ENCODE data around the gene RASA3.

RASA3 gene

DNA sequence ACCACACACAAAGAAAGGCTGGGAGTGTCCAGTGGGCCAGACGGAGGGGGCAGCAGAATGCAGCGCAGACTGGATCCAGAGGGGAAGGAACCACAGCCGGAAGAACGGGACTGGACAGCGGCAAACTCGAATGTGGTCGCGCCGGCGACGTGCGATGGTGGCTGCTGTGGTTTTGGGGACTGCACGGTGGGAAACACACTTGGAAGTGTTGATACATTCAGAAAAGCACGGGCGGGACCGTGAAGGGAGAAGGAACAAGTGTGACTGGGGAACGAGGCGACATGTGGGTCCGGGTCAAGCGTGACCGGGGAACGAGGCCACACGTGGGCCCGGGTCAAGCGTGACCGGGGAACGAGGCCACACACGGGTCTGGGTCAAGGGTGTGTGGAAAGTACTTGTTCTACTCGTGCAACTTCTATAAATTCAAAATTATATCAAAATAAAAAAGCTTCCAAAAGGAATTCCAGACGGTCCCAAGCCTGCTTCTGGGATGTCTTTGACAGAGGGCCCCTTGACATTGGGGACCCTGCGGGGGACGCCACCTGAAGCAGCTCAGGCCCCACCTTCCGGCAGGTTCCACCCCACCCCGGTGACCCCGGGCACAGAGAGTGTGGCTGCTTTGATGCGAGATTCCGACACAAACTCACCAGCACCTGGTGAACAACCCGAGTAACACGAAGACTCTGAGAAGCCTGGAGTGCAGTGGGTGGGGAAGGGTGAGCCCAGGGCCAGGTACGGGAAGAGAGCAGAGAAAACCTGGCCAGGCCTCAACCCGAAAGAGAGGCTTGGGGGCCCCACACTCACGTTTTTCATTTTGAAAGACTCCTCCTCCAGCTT is 133.4 kb downstream of the RASA3 start:
- TF ChIP-seq, protein P1, sequence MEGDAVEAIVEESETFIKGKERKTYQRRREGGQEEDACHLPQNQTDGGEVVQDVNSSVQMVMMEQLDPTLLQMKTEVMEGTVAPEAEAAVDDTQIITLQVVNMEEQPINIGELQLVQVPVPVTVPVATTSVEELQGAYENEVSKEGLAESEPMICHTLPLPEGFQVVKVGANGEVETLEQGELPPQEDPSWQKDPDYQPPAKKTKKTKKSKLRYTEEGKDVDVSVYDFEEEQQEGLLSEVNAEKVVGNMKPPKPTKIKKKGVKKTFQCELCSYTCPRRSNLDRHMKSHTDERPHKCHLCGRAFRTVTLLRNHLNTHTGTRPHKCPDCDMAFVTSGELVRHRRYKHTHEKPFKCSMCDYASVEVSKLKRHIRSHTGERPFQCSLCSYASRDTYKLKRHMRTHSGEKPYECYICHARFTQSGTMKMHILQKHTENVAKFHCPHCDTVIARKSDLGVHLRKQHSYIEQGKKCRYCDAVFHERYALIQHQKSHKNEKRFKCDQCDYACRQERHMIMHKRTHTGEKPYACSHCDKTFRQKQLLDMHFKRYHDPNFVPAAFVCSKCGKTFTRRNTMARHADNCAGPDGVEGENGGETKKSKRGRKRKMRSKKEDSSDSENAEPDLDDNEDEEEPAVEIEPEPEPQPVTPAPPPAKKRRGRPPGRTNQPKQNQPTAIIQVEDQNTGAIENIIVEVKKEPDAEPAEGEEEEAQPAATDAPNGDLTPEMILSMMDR (conservative IDR thresholded peaks at IDR 0.05; ENCODE audit: low read depth, low read length), result no peak
- H3K4me3 ChIP-seq (ENCODE audit: low read depth, low read length), result no peak overlapping the region
- DNase-seq (ENCODE audit: low read depth), result no peak

DNA sequence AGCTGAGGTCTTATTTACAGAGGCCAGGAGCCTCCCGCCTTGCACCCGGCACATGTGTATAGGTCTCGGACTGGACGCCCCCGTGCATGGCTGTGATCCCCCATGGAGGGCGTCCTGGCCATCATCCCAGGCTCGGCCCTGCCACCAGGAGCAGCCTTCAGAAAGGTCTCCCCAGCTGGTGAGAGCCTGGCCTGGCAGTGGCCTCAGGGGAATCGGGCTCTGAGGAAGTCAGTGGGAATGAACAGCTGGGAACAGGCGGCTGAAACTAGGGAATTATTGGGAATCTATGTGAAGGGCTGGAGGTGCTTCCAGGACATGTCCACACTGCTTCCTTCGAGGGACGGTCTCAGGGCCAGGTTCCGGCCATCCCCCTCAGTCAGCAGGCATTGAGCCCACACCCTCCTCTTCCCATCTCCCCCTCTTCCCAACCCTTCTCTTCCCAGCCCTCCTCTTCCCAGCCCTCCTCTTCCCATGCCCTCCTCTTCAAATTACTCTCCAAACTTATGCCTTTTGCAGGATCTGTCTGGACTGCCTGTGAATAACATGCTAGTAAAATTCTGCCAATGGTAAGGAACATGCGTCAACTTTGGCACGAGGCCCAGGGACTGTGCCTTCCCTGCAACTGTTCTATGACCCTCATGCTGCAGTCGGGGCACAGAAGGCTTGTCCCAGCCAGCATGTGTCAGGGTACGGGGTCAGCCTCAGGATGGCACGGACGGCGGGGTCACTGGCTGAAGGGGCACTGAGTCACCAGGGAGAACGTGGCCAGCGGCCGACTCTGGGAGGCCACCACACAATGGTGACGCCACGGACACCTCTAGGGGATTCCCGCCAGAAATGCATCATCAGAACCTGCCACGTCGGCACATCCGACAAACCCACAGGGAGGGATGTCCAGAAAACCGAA is 134.3 kb downstream of the RASA3 start:
- peak; percentile 61 for DNase-seq (ENCODE audit: low read depth)
- TF ChIP-seq, protein P1 (conservative IDR thresholded peaks at IDR 0.05; ENCODE audit: low read depth, low read length), result no peak
- H3K4me3 ChIP-seq (ENCODE audit: low read depth, low read length), result no peak overlapping the region

DNA sequence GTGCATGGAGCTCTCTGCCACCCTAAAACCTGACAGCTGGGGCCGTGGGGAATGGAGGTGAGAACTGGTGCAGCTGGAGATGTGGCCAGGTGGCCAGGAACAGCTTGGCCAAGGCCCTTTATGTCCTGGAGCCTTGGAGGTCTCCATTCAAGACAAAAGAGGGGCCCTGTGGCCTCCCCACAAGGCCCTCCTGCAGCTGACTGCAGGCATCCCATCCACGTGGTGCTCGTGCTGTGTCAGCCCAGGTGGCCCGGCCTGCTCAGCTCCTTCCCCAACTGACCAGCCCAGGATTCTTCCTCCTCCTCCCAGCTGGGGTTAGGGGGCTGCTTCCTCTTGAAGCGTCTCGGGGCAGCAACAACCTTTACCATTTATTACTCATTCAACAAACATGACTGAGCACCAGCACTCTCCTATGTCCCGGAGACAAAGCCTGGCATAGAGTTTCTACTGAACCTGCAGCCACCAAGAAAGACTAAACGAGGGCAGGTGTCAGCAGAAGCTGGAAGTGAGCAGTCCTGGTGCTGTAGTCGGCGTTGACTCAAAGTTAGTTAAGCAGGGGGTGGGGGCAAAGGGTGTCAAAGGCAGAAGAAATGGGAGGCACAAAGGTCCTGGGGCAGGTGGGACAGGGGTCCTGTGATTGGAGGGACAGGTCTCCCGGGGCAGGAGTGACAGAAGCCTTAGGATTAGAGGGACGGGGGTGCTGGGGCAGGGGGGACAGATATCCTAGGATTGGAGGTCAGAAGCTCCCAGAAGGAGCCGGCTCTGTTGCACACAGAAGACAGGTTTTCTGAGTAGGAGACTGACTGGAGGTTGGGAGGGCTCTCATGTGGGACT is 135.3 kb downstream of the RASA3 start:
- DNase-seq (ENCODE audit: low read depth), result no peak
- TF ChIP-seq, protein P1 (conservative IDR thresholded peaks at IDR 0.05; ENCODE audit: low read depth, low read length), result no peak
- H3K4me3 ChIP-seq (ENCODE audit: low read depth, low read length), result no peak overlapping the region

DNA sequence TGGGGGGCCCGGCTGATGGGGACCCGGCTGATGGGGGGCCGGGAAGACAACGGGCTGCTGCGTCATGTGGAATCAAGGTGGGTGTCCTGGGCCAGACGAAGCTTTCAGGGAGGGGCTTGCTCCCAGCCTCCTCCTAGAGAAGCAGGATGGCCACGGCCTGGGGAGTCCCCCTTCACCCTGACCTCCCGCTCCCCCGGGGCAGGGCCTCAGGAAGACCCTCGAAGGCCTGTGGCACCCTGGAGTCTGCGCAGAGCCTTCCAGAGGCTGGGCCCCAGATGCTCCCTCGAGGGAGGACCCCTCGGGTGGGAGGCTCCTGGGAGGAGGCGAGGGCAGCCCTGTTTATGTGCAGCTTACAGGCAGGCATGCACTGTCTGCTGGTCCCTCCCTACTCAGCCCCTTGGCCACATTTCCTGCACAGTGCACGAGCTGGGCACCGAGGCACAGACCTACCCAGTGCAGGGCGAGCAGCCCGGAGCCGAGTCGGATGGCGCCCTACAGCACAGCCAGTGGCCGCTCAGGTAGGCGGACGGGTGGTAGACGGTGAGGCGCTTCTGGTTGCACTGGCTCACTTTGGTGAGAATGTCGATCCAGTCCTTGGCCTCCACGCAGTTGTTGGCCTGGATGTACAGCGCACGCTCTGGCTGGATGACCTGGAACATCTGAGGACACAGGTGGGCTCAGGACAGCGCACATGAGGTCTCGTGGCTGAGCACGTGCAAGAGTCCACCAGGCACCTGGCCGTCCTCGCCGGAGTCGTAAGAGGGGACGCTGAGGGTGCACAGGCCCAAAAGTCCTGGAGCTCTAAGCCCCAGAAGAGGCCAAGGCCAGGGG is 136.1 kb downstream of the RASA3 start:
- H3K4me3 ChIP-seq (ENCODE audit: low read depth, low read length), result no peak overlapping the region
- DNase-seq (ENCODE audit: low read depth), result no peak

DNA sequence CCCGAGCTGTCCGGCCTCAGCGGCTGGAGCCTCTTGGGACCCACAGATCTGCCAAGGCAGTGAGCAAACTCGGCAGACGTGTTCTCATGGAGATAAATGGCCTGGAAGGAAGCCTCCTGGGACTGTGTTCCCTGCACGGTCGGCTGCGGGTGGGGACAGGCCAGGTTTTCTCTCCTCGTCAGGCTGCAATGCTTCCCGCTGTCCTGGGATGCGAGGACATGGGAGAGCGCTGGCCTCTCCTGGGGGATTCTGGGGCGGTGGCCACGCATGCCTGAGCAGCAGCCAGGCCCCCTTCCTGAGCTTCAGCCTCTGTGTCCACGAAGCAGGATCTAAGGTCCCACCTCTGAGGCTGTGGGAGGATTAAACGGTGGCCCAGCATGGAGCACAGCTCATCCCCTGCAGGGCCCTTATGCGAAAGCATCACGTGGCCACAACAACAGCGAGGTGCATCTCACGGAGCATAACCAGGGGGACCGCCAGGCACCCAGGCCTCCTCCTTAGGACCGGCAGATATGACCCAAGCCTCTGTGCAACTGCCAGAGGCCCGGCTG is 137.3 kb downstream of the RASA3 start:
- TF ChIP-seq, protein P1 (conservative IDR thresholded peaks at IDR 0.05; ENCODE audit: low read depth, low read length), result no peak
- H3K4me3 ChIP-seq (ENCODE audit: low read depth, low read length), result no peak overlapping the region
- no peak for DNase-seq (ENCODE audit: low read depth)

More for the DNA sequence above, 136.1 kb downstream of the RASA3 start:
- TF ChIP-seq, protein P1 (conservative IDR thresholded peaks at IDR 0.05; ENCODE audit: low read depth, low read length), result no peak

Data from choroid plexus epithelial cell (primary cell).